G401.6 (cell line): ENCODE measurements around the gene GPC6.
"Not testable (repeated sequence)": the region's sequence is repeated elsewhere in the genome, so short reads cannot be mapped to it uniquely, and the experiment has no call there.

Experiments
- FAIRE-seq: peaks from 2 replicates; lab custom pipeline; 2012; peaks lifted over from hg19 to GRCh38; lab: Jason Lieb, UNC

GPC6 gene

DNA sequence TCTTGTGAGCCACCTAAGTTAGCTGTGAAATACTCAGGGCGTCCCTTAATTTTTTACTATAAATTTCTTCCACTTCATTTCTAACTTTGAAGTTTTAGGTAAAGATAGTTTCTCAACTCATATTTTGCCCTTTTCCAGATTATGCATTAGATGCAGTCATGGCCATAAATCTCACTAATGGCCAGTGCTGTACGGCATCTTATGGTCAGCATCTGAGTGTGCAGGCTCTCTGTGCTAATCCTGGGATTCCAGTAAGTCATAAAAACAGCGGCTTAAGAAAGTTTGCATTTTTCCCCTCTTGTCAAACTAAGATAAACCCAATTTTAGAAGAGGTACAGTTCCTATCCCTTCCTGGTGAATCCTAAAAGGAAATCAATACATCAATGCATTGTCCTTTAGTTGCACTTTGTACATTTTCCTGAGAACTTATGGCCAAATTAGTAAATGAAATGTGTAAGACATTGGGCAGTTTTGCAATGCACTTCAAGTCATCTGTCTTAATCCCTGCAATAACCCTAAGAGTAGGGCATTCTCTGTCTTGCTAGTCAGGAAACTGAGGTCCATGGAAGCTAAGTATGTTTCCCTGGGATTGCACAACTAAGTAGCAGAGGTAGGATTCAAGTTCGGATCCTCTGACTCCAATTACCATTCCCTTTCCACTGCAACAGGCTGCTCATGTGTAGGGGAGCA is 1106.7 kb downstream of the GPC6 start:
- FAIRE-seq: no peak

DNA sequence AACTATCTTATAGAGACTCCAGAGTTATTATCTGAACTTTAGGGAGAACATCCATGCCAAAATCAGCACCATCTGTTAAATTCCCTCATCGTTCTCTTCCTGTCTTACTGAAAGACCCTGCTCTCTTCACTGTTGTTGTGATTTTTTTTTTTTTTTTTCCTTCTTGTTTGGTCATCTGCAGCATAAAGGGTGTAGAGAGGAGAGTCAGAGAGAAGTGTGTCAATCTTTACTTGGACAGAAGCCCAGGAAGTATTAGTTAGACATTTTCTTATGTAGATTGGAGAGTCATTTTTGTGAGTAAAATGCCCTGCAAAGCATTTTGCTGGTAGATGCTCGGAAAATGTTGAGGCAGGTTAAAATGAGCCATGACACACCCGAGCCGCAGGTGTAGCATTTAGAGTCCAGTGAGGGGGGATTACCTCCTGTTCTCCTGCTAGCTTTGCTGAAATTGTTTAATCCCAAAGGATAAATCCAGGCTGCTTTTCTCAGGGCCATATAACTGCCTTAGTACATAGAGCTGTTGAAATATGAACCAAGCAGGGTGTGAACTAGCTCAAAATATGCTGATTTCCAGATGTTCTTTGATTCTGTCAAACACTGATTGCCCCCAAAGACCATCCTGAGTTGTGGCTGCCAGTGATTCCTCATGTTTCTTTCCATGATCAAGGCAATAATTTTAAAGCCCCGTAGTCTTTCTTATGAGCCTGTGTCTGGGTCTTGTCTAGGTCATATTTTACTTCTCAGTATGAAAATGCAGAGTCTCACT is 1109.3 kb downstream of the GPC6 start:
- FAIRE-seq: no peak

DNA sequence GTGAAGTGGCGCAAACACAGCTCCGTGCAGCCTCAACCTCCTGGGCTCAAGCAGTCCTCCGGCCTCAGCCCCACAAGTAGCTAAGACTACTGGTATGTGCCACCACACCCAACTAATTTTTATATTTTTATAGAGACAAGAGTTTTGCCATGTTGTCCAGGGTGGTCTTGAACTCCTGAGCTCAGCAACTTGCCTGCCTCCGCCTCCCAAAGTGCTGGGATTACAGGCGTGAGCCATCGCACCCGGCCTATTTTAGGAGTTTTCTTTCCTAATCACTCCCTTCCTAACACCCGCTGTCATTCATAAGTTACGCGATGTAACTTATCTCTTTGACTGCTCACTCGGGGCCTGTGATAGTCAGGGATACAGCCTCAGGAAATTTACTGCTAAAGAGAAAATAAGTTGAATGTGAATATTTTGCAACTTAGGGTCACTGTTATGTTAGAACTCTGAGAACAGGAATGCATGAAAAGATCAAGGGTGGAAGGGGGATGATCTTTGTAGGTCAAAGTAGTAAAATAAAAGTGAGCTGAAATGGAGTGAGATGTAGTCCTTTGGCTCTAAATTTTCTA is 1112.6 kb downstream of the GPC6 start:
- no peak for FAIRE-seq

DNA sequence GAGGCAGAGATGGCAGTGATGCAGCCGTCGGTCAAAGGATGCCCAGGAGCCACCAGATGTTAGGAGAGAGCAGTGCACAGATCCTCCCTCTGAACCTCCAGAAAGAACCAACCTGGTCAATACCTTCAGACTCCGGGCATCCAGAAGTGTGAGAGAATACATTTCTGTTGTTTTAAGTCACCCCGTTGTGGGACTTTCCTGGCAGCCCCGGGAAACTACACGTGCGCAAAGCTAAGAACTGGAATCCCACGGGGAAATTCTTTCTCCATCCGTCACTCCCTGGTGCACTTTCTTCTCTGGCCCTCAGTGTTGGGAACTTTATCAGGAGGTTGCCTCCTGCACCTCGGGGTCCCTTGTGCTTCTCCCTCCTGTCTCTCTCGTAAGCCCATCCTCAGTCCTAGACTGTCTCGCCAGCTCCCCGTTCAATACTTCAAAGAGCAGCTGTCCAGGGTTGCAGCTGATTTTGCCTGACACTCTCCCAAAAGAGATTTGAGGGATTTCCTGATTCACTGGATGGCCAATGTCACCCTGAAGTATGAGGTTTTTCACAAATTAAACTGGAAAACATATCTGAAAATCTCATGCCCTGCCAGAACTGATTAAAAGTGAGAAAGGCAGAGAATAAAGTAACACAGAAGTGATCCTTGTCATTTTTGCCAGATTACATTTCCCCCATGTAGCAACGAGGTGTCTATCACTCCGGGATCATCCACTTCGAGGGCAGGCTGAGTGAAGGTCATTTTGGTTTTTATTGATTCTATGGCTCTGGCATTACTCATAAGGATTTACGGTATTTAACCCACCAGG is 1116.0 kb downstream of the GPC6 start:
- FAIRE-seq: no peak

DNA sequence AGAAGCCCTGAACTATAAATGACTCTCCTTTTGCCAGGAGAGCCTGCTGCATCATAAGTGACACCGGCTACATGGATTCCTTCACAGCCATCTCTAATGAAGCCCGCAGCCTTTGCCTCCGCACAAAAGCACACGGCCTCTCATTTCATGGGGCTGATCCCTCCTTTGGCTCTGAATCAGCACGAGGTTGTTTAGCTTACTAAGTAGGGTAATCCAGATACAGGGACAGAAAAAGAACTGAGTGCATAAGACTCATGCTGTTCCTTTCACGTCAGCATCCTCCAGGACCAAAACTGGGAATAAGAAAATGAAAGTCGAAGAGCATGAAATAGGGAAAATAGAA is 1116.6 kb downstream of the GPC6 start:
- no peak for FAIRE-seq

DNA sequence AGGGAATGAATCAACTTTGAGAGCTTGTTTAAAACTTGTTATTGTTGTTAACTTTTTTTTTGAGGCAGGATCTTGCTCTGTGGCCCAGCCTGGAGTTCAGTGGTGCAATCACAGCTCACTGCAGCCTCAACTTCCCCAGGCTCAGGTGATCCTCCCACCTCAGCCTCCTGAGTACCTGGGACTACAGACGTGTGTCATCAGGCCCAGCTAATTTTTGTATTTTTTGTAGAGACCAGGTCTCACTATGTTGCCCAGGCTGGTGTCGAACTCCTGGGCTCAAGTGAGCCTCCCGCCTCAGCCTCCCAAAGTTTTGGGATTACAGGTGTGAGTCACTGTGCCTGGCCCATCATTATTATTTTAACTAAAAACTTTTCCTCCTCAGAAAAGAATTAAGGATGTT is 1117.1 kb downstream of the GPC6 start:
- FAIRE-seq: not testable (repeated sequence)

DNA sequence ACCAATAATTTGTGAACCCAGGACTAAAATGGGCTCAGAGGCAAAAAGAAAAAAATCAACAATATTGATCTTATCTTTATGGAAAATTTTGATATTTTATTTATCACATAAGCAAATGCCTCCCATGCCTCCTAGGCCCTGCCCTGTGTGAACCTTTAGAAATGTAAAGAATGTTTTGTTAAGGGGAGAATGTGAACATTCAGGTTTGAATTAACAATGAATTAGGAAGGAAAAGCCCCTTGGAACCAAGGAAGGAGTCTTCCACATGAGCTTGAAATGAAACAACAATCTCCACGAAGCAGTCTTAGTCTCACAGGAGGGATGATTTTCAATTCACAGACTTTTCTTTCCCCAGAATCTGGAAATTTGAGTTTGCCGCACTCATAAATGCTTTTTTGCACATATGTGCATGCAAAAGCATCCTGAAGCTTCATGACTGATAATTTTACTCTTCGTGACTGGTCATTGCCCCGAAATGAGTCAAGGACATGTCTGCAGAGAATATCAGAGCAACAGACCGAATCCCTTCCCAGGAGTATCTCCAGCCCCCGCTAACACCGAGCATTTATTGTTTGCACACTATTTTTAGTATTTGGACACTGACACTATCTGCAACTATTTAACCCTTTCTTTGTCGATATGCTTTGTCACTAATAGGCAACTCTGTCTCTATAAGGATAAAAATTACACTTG is 1117.7 kb downstream of the GPC6 start:
- FAIRE-seq: no peak

DNA sequence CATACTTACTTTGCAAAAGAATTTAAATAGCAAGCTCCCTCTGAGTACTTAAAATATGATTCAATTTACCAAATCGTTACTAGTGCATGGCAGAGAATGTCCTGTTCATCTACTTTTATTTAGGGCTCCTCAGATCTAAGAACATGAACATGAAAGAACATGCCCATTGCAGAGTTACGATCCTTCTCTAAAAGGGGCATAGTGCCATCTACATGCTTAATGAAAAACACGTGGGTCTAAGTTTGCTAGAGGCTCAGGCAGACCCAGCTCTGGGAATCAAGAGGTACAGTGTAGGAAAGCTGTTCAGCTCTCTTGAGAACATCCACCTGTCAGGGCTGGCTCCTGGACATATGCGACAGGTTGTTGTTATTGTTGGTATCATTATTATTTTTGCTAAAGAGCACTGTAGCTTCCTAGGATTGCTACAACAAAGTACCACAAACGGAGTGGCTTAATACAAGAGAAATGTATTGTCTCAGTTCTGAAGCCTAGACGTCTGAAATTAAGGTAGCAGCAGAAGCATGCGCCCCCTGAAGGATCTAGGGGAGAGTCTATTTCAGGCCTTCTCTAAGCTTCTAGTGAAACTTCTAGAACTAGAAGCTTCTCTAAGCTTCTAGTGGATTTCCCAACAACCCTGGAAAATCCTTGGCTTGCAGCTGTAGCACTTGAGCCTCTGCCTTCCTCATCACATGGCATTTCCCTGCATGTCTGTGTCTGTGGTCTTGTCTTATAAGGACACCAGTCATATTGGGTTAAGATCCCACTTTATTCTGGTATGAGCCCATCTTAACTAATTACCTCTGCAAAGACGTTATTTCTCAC is 1119.0 kb downstream of the GPC6 start:
- no peak for FAIRE-seq

DNA sequence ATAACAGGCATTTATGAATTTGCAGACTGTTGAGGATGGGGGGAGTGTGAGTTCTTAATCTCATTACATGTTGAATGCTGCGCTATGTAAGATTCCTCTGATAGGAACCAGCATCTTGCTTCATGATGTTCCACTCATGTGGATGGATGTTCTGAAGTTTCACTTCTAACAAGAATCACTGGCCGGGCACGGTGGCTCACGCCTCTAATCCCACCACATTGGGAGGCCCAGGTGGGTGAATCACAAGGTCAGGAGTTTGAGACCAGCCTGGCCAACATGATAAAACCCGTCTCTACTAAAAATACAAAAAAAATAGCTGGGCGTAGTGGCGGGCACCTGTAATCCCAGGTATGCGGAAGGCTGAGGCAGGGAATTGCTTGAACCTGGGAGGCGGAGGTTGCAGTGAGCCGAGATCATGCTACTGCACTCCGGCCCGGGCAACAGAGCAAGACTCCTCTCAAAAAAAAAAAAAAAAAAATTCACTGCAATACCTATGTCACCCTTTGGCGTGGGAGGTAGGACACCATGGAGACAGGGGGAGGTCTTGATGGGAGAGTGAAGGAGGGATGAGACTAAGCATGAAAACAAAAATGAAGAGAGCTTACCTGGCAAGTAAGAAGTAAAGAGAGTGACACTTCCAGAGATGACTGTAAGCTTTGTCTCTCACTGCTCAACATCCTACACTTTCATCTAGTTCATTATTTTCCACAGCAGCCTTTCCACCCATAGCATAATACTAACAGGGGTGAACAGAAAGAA is 1119.8 kb downstream of the GPC6 start:
- FAIRE-seq: no peak

DNA sequence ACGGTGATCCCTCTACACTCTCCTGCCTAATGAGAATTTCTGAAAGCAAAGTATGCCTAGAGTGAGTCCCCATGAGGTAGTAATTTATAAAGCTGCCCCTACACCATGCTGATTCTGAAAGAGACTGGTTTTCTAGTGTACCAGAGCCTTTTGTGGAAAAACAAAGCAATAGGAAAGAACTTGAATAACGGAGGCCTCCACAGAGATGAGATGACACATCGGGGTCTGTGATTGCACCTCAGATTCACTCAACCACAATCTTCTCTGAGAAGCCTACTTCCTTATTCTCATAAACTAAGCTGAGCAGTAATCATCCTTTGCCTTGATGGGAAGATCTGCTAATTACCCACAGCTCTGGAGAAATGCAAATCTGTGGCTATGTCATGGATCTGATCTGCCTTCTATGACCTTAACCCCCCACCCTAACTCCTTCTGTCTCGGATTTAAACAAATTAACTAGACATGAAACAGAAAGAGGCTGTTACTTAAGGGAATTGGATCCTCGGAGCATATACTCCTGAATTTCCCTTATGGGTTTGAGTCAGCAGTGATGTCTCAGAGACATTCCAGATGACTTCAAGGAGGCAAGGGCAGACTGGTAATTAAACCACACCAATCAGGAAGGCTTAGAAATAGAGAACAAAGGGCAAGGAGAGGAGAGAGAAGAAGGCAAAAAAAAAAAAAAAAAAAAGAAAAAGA is 1124.8 kb downstream of the GPC6 start:
- no peak for FAIRE-seq

DNA sequence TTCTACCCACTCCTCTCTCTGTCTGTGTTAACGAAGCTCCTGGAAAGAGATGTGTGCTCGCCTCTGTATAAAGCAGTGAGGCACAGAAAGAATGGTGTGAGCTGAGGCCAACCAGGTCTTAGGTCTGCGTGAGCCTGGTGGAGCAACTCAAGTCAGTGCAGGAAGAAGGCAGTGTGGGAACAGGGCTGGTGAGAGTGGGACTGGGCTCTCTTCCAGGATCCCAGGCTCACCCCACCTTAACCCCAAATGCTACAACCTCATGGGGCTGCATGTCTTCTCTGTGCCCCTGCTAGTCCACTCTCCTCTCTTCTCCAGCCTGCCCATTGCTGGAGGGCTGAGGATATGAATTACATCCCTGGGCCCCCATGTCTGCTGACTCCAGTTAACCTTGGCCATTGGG is 1125.5 kb downstream of the GPC6 start:
- FAIRE-seq: no peak

DNA sequence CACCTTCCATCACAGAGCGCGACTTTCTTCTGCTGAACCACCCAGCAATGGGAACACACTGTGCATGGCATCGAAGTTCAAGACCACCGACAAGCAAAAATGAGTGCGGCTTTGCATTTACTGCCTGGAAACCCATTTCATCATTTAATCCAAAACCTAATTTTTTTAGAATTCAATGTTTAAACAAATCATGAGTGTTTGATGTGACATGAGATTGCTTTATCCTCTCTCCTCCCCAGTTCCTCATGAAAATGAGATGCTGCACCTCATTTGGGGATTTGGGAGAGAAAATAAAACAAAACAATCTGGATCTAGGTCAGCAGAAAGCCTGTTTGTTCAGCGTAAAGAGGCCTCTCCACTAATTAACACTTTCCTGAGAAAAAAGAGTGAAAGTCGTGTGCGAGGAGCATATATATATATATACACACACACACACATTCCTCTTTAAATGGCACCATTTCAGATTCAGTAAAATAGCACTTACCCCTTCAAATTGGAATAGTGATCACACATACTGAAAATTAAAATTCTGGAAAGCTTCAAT is 1126.6 kb downstream of the GPC6 start:
- FAIRE-seq: no peak

DNA sequence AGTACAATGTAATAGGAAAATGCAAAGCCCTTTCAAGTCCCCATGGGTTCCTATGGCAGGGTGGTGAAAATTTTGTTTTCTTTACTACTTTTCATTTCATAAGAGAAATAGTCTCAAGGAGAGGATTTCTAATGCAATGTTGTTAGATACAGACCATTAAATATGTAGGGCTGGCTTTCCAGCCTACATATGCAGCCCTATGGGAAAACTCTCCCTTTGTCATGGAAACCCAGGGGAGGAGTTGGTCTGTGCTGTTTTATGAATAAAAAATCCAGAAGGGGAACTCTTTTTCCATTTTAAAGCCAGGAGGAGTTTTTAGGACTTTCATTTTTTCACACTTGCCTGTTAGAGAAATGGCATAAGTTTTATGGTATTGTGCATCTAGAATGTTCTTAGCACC is 1133.3 kb downstream of the GPC6 start:
- FAIRE-seq: no peak

DNA sequence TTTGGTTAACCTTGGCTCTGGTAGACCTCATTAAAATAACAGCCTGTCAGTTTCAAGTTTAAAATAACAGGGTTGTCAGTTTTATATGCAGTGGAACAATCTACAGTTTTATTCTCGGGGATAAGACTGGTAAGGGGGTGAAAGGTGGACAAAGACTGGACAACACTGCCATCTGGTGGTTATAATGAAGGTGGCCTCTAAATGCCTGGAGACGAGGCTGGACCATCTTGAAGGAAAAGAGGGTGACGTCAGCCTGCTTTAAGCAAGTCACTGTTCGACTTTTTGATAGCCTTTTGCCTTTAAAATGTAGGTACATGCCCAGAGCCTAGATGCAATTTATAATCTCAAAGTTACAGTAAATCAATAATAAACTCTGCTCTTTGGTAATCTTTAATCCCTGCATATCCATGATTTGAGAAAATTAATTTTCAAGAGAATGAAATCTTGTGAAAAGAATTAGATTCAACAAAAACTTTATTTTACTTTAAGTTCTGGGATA is 1135.9 kb downstream of the GPC6 start:
- FAIRE-seq: peak; percentile 89

DNA sequence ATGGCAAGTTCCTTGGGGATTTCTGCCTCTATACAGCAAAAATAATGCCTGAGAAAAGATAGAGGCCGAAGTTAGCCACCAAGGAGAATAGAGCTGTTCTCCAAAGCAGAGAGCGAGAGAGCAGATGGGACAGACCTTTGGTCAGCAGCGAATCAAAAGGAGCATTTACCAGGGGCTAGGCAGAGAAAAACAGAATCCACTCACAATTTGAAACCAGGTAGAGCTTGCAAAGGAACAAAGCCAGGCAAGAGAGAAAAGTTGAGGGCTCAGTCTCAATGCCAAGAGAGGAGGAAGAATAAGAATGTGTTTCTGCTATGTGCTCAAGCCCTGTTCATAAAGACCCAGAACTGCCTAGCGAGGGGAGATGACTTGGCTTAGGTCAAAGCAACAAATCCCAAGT is 1140.1 kb downstream of the GPC6 start:
- FAIRE-seq: no peak

DNA sequence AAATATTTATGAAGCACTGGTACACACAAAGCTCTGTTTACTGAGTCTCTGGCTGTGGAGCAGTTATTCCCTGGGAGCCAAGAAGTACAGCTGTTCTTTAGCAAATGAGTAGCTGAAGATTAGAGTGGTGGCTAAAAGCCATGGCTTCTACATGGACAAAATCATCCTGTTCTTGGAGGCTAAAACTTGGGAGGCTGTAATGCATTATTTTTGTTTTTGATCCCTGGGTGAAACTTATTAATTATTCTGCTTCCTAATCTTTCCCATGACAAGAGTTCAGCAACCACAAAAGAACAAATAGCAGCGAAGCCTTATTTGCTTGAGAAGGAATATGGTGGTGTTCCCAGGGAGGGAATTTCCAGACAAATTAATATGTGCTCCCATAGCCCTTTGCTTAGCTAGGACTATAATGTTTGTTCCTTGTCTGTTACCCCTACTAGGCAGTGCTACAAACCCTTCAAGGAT is 1143.4 kb downstream of the GPC6 start:
- no peak for FAIRE-seq

DNA sequence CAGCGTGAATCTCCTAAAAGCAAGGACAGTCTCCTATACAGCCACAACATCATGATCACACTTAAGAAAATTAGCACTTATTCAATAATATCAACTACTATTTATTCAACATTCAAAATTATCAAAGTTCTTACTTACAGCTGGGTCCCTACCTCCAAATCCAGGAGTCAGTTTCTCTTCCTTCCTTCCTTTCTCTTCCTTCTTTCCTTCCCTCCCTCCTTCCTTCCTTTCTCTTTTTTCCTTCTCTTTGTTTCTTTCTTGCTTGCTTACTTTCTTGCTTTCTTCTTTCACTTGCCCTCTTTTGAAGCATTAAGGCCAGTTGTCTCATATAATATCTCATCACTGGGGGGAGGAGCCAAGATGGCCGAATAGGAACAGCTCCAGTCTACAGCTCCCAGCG is 1145.2 kb downstream of the GPC6 start:
- FAIRE-seq: no peak

DNA sequence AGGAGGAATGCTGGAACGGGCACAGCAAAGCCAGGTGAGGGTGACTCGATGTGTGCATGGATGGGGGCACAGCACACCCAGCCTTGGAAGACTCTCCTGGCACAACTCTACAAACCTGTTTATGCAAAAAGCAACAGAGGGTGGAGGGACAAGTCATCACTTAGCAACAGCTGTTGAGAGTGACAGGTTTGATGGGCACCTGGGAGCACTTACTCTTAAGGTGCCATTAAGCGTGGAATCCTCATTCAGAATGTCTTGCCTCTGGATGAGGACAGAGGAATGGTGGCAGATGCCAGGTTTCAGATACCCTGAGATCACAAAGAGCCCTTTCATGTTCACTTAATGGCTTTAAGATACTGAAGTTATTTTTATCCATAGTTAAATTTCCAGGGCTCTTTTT is 1155.9 kb downstream of the GPC6 start:
- no peak for FAIRE-seq

DNA sequence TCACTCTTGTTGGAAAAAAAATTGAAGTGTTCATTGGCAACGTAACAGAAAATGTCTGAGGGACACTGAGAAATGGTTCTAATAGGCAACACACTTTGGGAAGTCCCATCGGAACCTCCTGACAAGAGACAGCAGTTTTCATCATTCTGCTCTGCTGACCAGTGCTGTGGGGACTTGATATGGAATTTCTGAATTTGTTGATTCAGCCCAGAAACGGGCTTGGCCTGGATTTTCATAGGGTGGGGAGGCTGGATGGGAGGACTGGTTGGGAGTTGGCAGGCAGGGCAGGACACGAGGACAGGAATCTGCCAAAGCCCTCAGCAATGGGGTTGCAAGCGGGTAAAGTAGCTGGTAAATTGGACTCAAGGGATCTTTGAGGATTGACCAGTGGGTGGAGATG is 1156.4 kb downstream of the GPC6 start:
- FAIRE-seq: no peak
